ENCODE measurements around the gene PAK3. TPM values are rescaled to one million over a fixed set of nuclear protein-coding genes. Genes with fewer than 3 reads are reported as not detected.

The PAK3 gene
- polyA plus RNA-seq, 6 donors from 2014 or later: not detected

GRCh38 chrX:111110098-111110775 is 14.2 kb downstream of the PAK3 start:
- Mint-ChIP-seq H3K9me3 (peaks cover 0 to 2% (median 0%) of the 10 kb centered on the region in 7 donors), H3K4me1 (no peaks in the 10 kb centered on the region), H3K4me3 (no peak overlapping the region), H3K36me3 (no peaks in the 10 kb centered on the region), H3K27ac (no peak overlapping the region), H3K27me3 (no peaks in the 10 kb centered on the region)
- ATAC-seq (ENCODE audit: low read depth in 2 of 2) (no peak), DNase-seq (no peak)

- Mint-ChIP-seq H3K9me3 (peaks cover 0 to 2% (median 0%) of the 10 kb centered on the region in 7 donors), H3K27me3 (peaks cover 0 to 13% (median 0%) of the 10 kb centered on the region in 3 donors), H3K36me3 (no peaks in the 10 kb centered on the region), H3K27ac (no peak overlapping the region), H3K4me1 (no peaks in the 10 kb centered on the region), H3K4me3 (no peak overlapping the region)
- ATAC-seq (ENCODE audit: low read depth in 2 of 2) (no peak), DNase-seq (no peak)
Measured at GRCh38 chrX:111114806-111115205, 18.8 kb downstream of the PAK3 start.

GRCh38 chrX:111116666-111117065 is 20.7 kb downstream of the PAK3 start:
- DNase-seq: no peak
- H3K9me3 Mint-ChIP-seq: peaks cover 0 to 2% (median 0%) of the 10 kb centered on the region in 7 donors
- no peaks in the 10 kb centered on the region for H3K36me3 Mint-ChIP-seq
- no peak overlapping the region for H3K4me3 Mint-ChIP-seq
- peaks cover 0 to 13% (median 0%) of the 10 kb centered on the region in 3 donors for H3K27me3 Mint-ChIP-seq
- H3K4me1 Mint-ChIP-seq: no peaks in the 10 kb centered on the region
- no peak overlapping the region for H3K27ac Mint-ChIP-seq
- no peak for ATAC-seq (ENCODE audit: low read depth in 2 of 2)

GRCh38 chrX:111119341-111119740 is 23.4 kb downstream of the PAK3 start:
- H3K4me1 Mint-ChIP-seq: peaks cover 0 to 4% (median 0%) of the 10 kb centered on the region in 3 donors
- peaks cover 0 to 13% (median 0%) of the 10 kb centered on the region in 3 donors for H3K27me3 Mint-ChIP-seq
- H3K4me3 Mint-ChIP-seq: no peak overlapping the region
- ATAC-seq (ENCODE audit: low read depth in 2 of 2) (no peak), DNase-seq (no peak)
- H3K27ac Mint-ChIP-seq: no peak overlapping the region
- H3K36me3 Mint-ChIP-seq: no peaks in the 10 kb centered on the region
- peaks cover 0 to 4% (median 0%) of the 10 kb centered on the region in 7 donors for H3K9me3 Mint-ChIP-seq

GRCh38 chrX:111123125-111123524 is 27.1 kb downstream of the PAK3 start:
- H3K9me3 Mint-ChIP-seq: peaks cover 0 to 4% (median 0%) of the 10 kb centered on the region in 7 donors
- H3K27ac Mint-ChIP-seq: peak overlapping the region in 2 of 6 donors; percentile 2 to 69
- DNase-seq: no peak
- peak overlapping the region; percentile 38 to 81 (median 70) for H3K4me3 Mint-ChIP-seq
- peaks cover 0 to 4% (median 0%) of the 10 kb centered on the region in 3 donors for H3K4me1 Mint-ChIP-seq
- ATAC-seq (ENCODE audit: low read depth in 2 of 2): no peak
- H3K36me3 Mint-ChIP-seq: no peaks in the 10 kb centered on the region
- H3K27me3 Mint-ChIP-seq: no peaks in the 10 kb centered on the region

- Mint-ChIP-seq H3K9me3 (peaks cover 0 to 4% (median 0%) of the 10 kb centered on the region in 7 donors), H3K4me1 (peaks cover 0 to 4% (median 0%) of the 10 kb centered on the region in 3 donors), H3K4me3 (peak overlapping the region in 4 of 8 donors; percentile 15 to 78 (median 65)), H3K27me3 (no peaks in the 10 kb centered on the region), H3K27ac (no peak overlapping the region), H3K36me3 (no peaks in the 10 kb centered on the region)
- ATAC-seq (ENCODE audit: low read depth in 2 of 2): no peak
- no peak for DNase-seq
Measured at GRCh38 chrX:111123606-111124179, 27.7 kb downstream of the PAK3 start.

- H3K4me1 Mint-ChIP-seq: peaks cover 0 to 4% (median 0%) of the 10 kb centered on the region in 3 donors
- ATAC-seq (ENCODE audit: low read depth in 2 of 2): no peak
- H3K27ac Mint-ChIP-seq: no peak overlapping the region
- DNase-seq: no peak
- H3K4me3 Mint-ChIP-seq: no peak overlapping the region
- no peaks in the 10 kb centered on the region for H3K36me3 Mint-ChIP-seq
- peaks cover 0 to 3% (median 0%) of the 10 kb centered on the region in 3 donors for H3K27me3 Mint-ChIP-seq
- peaks cover 0 to 4% (median under 1%) of the 10 kb centered on the region in 7 donors for H3K9me3 Mint-ChIP-seq
Measured at GRCh38 chrX:111124418-111124817, 28.4 kb downstream of the PAK3 start.

GRCh38 chrX:111127038-111127437 is 31.0 kb downstream of the PAK3 start:
- no peak overlapping the region for H3K4me3 Mint-ChIP-seq
- ATAC-seq (ENCODE audit: low read depth in 2 of 2) (no peak), DNase-seq (no peak)
- H3K4me1 Mint-ChIP-seq: peaks cover 0 to 4% (median 0%) of the 10 kb centered on the region in 3 donors
- no peak overlapping the region for H3K27ac Mint-ChIP-seq
- H3K36me3 Mint-ChIP-seq: no peaks in the 10 kb centered on the region
- peaks cover 0 to 8% (median 3%) of the 10 kb centered on the region in 3 donors for H3K27me3 Mint-ChIP-seq
- peaks cover 0 to 5% (median 2%) of the 10 kb centered on the region in 7 donors for H3K9me3 Mint-ChIP-seq

GRCh38 chrX:111129921-111130320 is 33.9 kb downstream of the PAK3 start:
- H3K36me3 Mint-ChIP-seq: no peaks in the 10 kb centered on the region
- no peaks in the 10 kb centered on the region for H3K4me1 Mint-ChIP-seq
- ATAC-seq (ENCODE audit: low read depth in 2 of 2): no peak
- no peak overlapping the region for H3K4me3 Mint-ChIP-seq
- peaks cover 0 to 8% (median 6%) of the 10 kb centered on the region in 3 donors for H3K27me3 Mint-ChIP-seq
- no peak overlapping the region for H3K27ac Mint-ChIP-seq
- H3K9me3 Mint-ChIP-seq: peaks cover 0 to 5% (median 0%) of the 10 kb centered on the region in 7 donors
- DNase-seq: no peak

- H3K9me3 Mint-ChIP-seq: peaks cover 0 to 5% (median 0%) of the 10 kb centered on the region in 7 donors
- peaks cover 0 to 8% (median 6%) of the 10 kb centered on the region in 3 donors for H3K27me3 Mint-ChIP-seq
- H3K4me3 Mint-ChIP-seq: no peak overlapping the region
- H3K36me3 Mint-ChIP-seq: no peaks in the 10 kb centered on the region
- no peak for DNase-seq
- no peak for ATAC-seq (ENCODE audit: low read depth in 2 of 2)
- H3K27ac Mint-ChIP-seq: no peak overlapping the region
- no peaks in the 10 kb centered on the region for H3K4me1 Mint-ChIP-seq
Measured at GRCh38 chrX:111131572-111131971, 35.6 kb downstream of the PAK3 start.

- DNase-seq (no peak), ATAC-seq (ENCODE audit: low read depth in 2 of 2) (no peak)
- Mint-ChIP-seq H3K9me3 (peaks cover 0 to 5% (median 0%) of the 10 kb centered on the region in 7 donors), H3K4me3 (no peak overlapping the region), H3K27me3 (peaks cover 0 to 8% (median 6%) of the 10 kb centered on the region in 3 donors), H3K27ac (no peak overlapping the region), H3K36me3 (no peaks in the 10 kb centered on the region), H3K4me1 (no peaks in the 10 kb centered on the region)
Measured at GRCh38 chrX:111133389-111133788, 37.4 kb downstream of the PAK3 start.

GRCh38 chrX:111145878-111146277 is 49.9 kb downstream of the PAK3 start:
- Mint-ChIP-seq H3K4me3 (no peak overlapping the region), H3K27ac (no peak overlapping the region), H3K27me3 (peaks cover 0 to 8% (median 0%) of the 10 kb centered on the region in 3 donors), H3K4me1 (no peaks in the 10 kb centered on the region), H3K36me3 (no peaks in the 10 kb centered on the region), H3K9me3 (peaks cover 0 to 5% (median 0%) of the 10 kb centered on the region in 7 donors)
- ATAC-seq (ENCODE audit: low read depth in 2 of 2): no peak
- no peak for DNase-seq

GRCh38 chrX:111151764-111152163 is 55.8 kb downstream of the PAK3 start:
- Mint-ChIP-seq H3K4me3 (no peak overlapping the region), H3K27ac (no peak overlapping the region), H3K27me3 (peaks cover 0 to 9% (median 6%) of the 10 kb centered on the region in 3 donors), H3K9me3 (peaks cover 0 to 5% (median 0%) of the 10 kb centered on the region in 7 donors), H3K36me3 (no peaks in the 10 kb centered on the region), H3K4me1 (no peaks in the 10 kb centered on the region)
- no peak for ATAC-seq (ENCODE audit: low read depth in 2 of 2)
- DNase-seq: no peak

GRCh38 chrX:111159232-111159631 is 63.2 kb downstream of the PAK3 start:
- Mint-ChIP-seq H3K4me1 (no peaks in the 10 kb centered on the region), H3K36me3 (no peaks in the 10 kb centered on the region), H3K4me3 (no peak overlapping the region), H3K27ac (no peak overlapping the region), H3K27me3 (peaks cover 0 to 9% (median 6%) of the 10 kb centered on the region in 3 donors), H3K9me3 (peaks cover 0 to 2% (median 0%) of the 10 kb centered on the region in 7 donors)
- ATAC-seq (ENCODE audit: low read depth in 2 of 2) (no peak), DNase-seq (no peak)

All from naive B cell (primary cell).